ENCODE measurements around the gene KMT2A.

Gene KMT2A

GRCh38 chr11:118533769-118534729 is 97.8 kb downstream of the KMT2A start:
- DNase-seq (ENCODE audit: low read depth), result no peak

- DNase-seq (ENCODE audit: low read depth), result no peak
Observed at GRCh38 chr11:118535261-118535660, 99.0 kb downstream of the KMT2A start.

- DNase-seq (ENCODE audit: low read depth), result no peak
Observed at GRCh38 chr11:118536726-118537125, 100.4 kb downstream of the KMT2A start.

GRCh38 chr11:118537409-118537980 is 101.2 kb downstream of the KMT2A start:
- no peak for DNase-seq (ENCODE audit: low read depth)

GRCh38 chr11:118544010-118544646 is 107.8 kb downstream of the KMT2A start:
- no peak for DNase-seq (ENCODE audit: low read depth)

- no peak for DNase-seq (ENCODE audit: low read depth)
Observed at GRCh38 chr11:118544647-118545010, 108.3 kb downstream of the KMT2A start.

- DNase-seq (ENCODE audit: low read depth), result no peak
Observed at GRCh38 chr11:118545533-118545932, 109.2 kb downstream of the KMT2A start.

GRCh38 chr11:118547132-118547531 is 110.8 kb downstream of the KMT2A start:
- DNase-seq (ENCODE audit: low read depth), result no peak

GRCh38 chr11:118552341-118552740 is 116.0 kb downstream of the KMT2A start:
- no peak for DNase-seq (ENCODE audit: low read depth)

GRCh38 chr11:118560806-118561205 is 124.5 kb downstream of the KMT2A start:
- no peak for DNase-seq (ENCODE audit: low read depth)

GRCh38 chr11:118565051-118565450 is 128.8 kb downstream of the KMT2A start:
- no peak for DNase-seq (ENCODE audit: low read depth)

GRCh38 chr11:118569670-118570069 is 133.4 kb downstream of the KMT2A start:
- DNase-seq (ENCODE audit: low read depth), result no peak

- no peak for DNase-seq (ENCODE audit: low read depth)
Observed at GRCh38 chr11:118570787-118571186, 134.5 kb downstream of the KMT2A start.

GRCh38 chr11:118571701-118572060 is 135.4 kb downstream of the KMT2A start:
- peak; percentile 5 for DNase-seq (ENCODE audit: low read depth)

- peak; percentile 72 for DNase-seq (ENCODE audit: low read depth)
Observed at GRCh38 chr11:118572061-118572980, 136.0 kb downstream of the KMT2A start, which contains the start of gene ARCN1. Gene ARCN1 (plus strand): TSS chr11:118572409. CDS start chr11:118572548, 139 bp downstream.

- peak; percentile 18 for DNase-seq (ENCODE audit: low read depth)
Observed at GRCh38 chr11:118572981-118573550, 136.8 kb downstream of the KMT2A start.

GRCh38 chr11:118574636-118575035 is 138.3 kb downstream of the KMT2A start:
- no peak for DNase-seq (ENCODE audit: low read depth)
